HEK293T (cell line): ENCODE results near the gene CRY2.

Source experiments
- CTCF ChIA-PET: fragments of 350-600 bp; formaldehyde crosslinking; extraction: SDS; loops from one replicate; lab custom pipeline; 2021; ENCODE audit warnings: antibody characterized with exemption, inconsistent platforms; lab: Yijun Ruan, JAX
- POLR2A ChIA-PET: fragments of 350-600 bp; formaldehyde crosslinking; extraction: SDS; loops from one replicate; lab custom pipeline; 2020; ENCODE audit warnings: antibody characterized with exemption, inconsistent platforms; lab: Yijun Ruan, JAX
- DNase-seq: peaks from one replicate; pipeline ENCODE4 v3.0.0; 2012; ENCODE audit warnings: mixed read lengths; ENCODE audit errors: extremely low spot score
- ARNT ChIP-seq: fragments of 450-650 bp; IDR thresholded peaks from 2 replicates; pipeline ENCODE4 v1.6.1; 2017; ENCODE audit warnings: mild to moderate bottlenecking
- BHLHE40 ChIP-seq: fragments of 450-650 bp; IDR thresholded peaks from 2 replicates; pipeline ENCODE4 v1.6.1; 2016; ENCODE audit warnings: mild to moderate bottlenecking, moderate library complexity, borderline replicate concordance
- CTBP1 ChIP-seq: fragments of 450-650 bp; IDR thresholded peaks from 2 replicates; pipeline ENCODE4 v1.6.1; 2016; ENCODE audit warnings: borderline replicate concordance
- ELF4 ChIP-seq: fragments of 450-650 bp; IDR thresholded peaks from 2 replicates; pipeline ENCODE4 v1.6.1; 2017; ENCODE audit warnings: antibody characterized with exemption
- FOXA1 ChIP-seq: fragments of 450-650 bp; IDR thresholded peaks from 2 replicates; pipeline ENCODE4 v1.6.1; 2016; ENCODE audit warnings: mild to moderate bottlenecking
- FOXK2 ChIP-seq: fragments of 450-650 bp; IDR thresholded peaks from 2 replicates; pipeline ENCODE4 v1.6.1; 2016; ENCODE audit warnings: mild to moderate bottlenecking
- FOXM1 ChIP-seq: fragments of 450-650 bp; IDR thresholded peaks from 2 replicates; pipeline ENCODE4 v1.6.1; 2017; ENCODE audit warnings: mild to moderate bottlenecking, borderline replicate concordance
- HDGF ChIP-seq: fragments of 450-650 bp; IDR thresholded peaks from 2 replicates; pipeline ENCODE4 v1.6.1; 2017; ENCODE audit warnings: antibody characterized with exemption, borderline replicate concordance
- L3MBTL2 ChIP-seq: fragments of 450-650 bp; conservative IDR thresholded peaks from 2 replicates; pipeline ENCODE4 v1.6.1; 2016; ENCODE audit warnings: mild to moderate bottlenecking
- LEF1 ChIP-seq: fragments of 450-650 bp; IDR thresholded peaks from 2 replicates; pipeline ENCODE4 v1.6.1; 2017; ENCODE audit warnings: mild to moderate bottlenecking, borderline replicate concordance
- NFRKB ChIP-seq: fragments of 450-650 bp; IDR thresholded peaks from 2 replicates; pipeline ENCODE4 v1.6.1; 2016; ENCODE audit warnings: mild to moderate bottlenecking, moderate library complexity
- SP1 ChIP-seq: fragments of 450-650 bp; IDR thresholded peaks from 2 replicates; pipeline ENCODE4 v1.6.1; 2017
- SUZ12 ChIP-seq: fragments of 450-650 bp; IDR thresholded peaks from 2 replicates; pipeline ENCODE4 v1.6.1; 2016; ENCODE audit warnings: mild to moderate bottlenecking
- TARDBP ChIP-seq: fragments of 450-650 bp; IDR thresholded peaks from 2 replicates; pipeline ENCODE4 v1.6.1; 2016
- ZNF384 ChIP-seq: fragments of 450-650 bp; IDR thresholded peaks from 2 replicates; pipeline ENCODE4 v1.6.1; 2016
- TF ChIP-seq, protein P1 (sequence below): fragments of 450-650 bp; IDR thresholded peaks from 2 replicates; pipeline ENCODE4 v1.6.1; 2016

Gene CRY2

DNA sequence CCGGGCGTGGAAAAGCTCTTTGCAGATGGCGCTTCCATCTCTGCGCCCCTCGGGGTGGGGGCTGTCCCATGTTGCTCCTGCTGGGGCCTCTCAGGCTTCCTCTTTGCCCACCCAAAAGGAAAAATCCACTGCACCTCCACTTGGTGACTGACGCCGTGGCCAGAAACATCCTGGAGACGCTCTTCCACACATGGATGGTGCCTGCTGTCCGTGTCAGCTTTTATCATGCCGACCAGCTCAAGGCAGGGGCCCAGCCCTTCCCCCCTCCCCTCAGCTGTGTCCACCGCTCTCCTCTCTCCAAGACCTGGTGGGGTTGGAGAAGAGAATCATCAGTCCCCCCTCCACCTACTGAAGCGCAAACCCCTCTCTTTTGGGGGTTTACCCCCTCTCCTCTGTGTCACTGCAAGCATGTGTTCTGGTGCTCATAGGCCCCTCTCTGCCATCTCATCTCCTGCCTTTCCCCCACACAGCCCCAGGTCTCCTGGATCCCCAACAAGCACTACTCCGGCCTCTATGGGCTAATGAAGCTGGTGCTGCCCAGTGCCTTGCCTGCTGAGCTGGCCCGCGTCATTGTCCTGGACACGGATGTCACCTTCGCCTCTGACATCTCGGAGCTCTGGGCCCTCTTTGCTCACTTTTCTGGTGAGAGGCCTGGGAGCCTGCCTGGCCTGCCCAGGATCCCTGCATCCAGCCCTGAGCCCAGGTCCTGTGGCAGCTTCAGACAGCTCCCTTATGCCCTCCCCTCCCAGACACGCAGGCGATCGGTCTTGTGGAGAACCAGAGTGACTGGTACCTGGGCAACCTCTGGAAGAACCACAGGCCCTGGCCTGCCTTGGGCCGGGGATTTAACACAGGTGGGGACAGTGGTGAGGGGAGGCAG is 77.0 kb downstream of the CRY2 start:
- no peak for DNase-seq
- CTCF ChIA-PET: no interaction called here
- TF ChIP-seq ZNF384: no peak
- TF ChIP-seq FOXM1: no peak
- TF ChIP-seq FOXA1: no peak
- TF ChIP-seq FOXK2: no peak
- no peak for TF ChIP-seq SP1
- TF ChIP-seq TARDBP: no peak
- no peak for TF ChIP-seq SUZ12
- TF ChIP-seq NFRKB: no peak
- TF ChIP-seq CTBP1: no peak
- no peak for TF ChIP-seq LEF1
- no peak for TF ChIP-seq ARNT
- TF ChIP-seq L3MBTL2: no peak
- TF ChIP-seq, protein P1, sequence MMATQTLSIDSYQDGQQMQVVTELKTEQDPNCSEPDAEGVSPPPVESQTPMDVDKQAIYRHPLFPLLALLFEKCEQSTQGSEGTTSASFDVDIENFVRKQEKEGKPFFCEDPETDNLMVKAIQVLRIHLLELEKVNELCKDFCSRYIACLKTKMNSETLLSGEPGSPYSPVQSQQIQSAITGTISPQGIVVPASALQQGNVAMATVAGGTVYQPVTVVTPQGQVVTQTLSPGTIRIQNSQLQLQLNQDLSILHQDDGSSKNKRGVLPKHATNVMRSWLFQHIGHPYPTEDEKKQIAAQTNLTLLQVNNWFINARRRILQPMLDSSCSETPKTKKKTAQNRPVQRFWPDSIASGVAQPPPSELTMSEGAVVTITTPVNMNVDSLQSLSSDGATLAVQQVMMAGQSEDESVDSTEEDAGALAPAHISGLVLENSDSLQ: no peak
- TF ChIP-seq HDGF: no peak
- POLR2A ChIA-PET: no interaction called here

DNA sequence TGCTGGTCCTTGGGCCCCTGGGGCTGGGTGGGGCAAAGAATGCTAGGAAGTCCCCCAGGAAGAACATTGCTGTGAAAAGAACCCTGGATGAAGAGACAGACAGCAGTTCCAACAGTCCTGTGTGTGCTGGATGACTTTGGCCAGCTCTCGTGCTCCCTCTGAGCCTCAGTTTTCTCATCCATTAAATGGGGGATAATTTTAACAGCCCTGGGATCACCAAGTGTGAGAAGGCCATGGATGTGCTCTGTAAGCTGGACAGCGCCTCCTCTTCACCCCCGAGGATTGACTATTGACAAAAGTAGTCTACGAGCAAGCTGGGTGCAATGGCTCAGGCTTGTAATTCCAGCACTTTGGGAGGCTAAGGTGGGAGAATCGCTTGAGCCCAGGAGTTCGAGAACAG is 77.7 kb downstream of the CRY2 start:
- DNase-seq: no peak
- TF ChIP-seq SUZ12 (no peak), LEF1 (no peak), HDGF (no peak), SP1 (no peak), ZNF384 (no peak), FOXA1 (no peak), FOXK2 (no peak), ELF4 (no peak), BHLHE40 (no peak), CTBP1 (no peak), L3MBTL2 (no peak), ARNT (no peak)
- TF ChIP-seq, protein P1: no peak
- POLR2A ChIA-PET: no interaction called here

DNA sequence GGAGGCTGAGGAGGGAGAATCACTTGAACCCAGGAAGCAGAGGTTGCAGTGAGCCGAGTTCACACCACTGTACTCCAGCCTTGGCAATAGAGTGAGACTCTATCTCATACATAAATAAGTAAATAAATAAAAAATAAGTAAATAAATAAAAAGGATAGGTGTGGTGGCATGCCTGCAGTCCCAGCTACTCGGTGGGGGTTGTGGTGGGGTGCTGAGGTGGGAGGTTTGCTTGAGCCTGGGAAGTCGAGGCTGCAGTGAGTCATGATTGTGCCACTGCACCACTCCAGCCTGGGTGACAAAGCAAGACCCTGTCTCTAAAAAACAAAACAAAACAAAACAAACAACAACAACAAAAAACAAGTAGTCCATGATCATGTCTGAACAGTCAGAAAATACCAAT is 78.3 kb downstream of the CRY2 start:
- ChIA-PET POLR2A (no interaction called here), CTCF (no interaction called here)
- DNase-seq: no peak
- TF ChIP-seq NFRKB (no peak), FOXK2 (no peak), HDGF (no peak)

More for the DNA sequence above, 77.7 kb downstream of the CRY2 start:
- CTCF ChIA-PET: no interaction called here

DNA sequence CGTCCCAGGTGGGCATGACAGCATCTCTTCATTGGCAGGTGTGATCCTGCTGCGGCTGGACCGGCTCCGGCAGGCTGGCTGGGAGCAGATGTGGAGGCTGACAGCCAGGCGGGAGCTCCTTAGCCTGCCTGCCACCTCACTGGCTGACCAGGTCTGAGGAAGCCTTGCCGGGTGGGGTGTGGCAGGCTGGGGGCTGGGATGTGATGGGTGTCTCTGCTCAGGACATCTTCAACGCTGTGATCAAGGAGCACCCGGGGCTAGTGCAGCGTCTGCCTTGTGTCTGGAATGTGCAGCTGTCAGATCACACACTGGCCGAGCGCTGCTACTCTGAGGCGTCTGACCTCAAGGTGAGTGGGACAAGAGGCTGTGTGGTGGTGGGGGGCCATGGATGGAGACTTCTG is 78.7 kb downstream of the CRY2 start:
- DNase-seq: no peak
- ChIA-PET CTCF (interaction anchor here (0.6 to 1.2 kb wide), 2 partner anchors 28 to 208 kb away, joined by 3 to 4 read pairs; no protein-coding TSS in a partner anchor), POLR2A (no interaction called here)
- TF ChIP-seq L3MBTL2 (no peak), SUZ12 (no peak), ELF4 (no peak), FOXK2 (no peak), LEF1 (no peak), BHLHE40 (no peak), ZNF384 (no peak), FOXA1 (no peak), HDGF (no peak), ARNT (no peak), TARDBP (no peak), SP1 (no peak), CTBP1 (no peak), NFRKB (no peak), FOXM1 (no peak)
- TF ChIP-seq, protein P1: no peak

DNA sequence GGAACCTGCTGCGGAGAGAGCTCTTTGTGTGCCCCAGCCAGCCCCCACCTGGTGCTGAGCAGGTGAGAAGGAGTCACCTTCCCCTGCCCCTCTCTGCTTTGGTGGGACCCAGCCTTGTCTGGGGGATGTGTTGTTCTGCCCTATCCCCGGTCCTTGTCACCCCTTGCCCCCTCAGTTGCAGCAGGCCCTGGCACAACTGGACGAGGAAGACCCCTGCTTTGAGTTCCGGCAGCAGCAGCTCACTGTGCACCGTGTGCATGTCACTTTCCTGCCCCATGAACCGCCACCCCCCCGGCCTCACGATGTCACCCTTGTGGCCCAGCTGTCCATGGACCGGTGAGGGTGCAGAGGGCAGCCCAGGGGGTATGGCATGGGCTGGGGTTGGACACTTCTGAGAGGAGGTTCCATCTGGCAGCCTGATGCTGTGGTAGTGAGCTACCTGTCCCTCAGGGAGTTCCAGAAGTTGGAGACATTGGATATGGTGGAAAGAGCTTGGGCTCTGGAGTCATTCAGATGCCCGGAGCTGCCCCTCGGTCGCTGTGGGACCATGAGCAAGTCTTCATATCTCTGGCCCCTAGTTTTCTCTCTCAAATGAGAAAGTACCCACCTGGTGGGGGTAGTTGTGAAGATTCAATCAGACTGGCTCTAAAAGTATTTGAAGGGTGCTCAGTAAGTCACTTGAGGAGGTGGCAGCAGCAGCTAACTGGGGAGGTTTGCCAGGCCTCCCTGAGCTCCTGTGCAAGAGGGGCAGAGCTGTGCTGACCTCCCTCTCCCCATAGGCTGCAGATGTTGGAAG is 79.5 kb downstream of the CRY2 start:
- ChIA-PET POLR2A (interaction anchor here (1.7 kb wide), 1 partner anchor 9 kb away, joined by 7 read pairs; the partner anchor contains the start of gene PEX16), CTCF (interaction anchor here (0.6 to 1.2 kb wide), 2 partner anchors 28 to 208 kb away, joined by 3 to 4 read pairs; no protein-coding TSS in a partner anchor)
- no peak for DNase-seq
- no peak for TF ChIP-seq L3MBTL2
- no peak for TF ChIP-seq ZNF384
- TF ChIP-seq HDGF: no peak
- no peak for TF ChIP-seq ELF4
- TF ChIP-seq CTBP1: no peak
- TF ChIP-seq FOXA1: no peak
- TF ChIP-seq SP1: no peak
- TF ChIP-seq LEF1: no peak
- no peak for TF ChIP-seq TARDBP
- TF ChIP-seq ARNT: no peak
- no peak for TF ChIP-seq BHLHE40
